ENCODE results near the gene CACNB3. TPM values are rescaled to one million over a fixed set of nuclear protein-coding genes. Genes with fewer than 3 reads are reported as not detected.

CACNB3 gene
- total RNA-seq, 1 experiment from 2014 or later = 7.0 TPM

DNA sequence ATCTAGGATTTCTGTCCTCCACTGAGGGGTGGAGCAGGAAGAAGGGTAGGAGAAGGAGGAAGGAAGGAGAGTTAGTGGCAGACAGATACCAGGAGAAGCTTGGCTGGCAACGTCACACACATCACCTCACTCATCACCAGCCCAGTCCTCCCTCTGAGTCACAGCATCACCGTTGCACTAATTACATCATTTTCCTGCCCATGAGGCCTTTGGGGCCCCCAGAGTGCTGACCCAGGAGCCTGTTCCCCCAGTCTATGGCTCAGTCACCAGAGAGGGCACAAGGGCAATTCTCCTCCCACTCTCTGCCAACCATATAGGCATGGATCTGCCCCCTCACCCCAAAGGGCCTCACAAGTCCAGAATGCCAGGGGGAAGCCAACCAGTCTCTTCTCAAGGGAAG, 42.8 kb downstream of the CACNB3 start:
- H3K27ac Mint-ChIP-seq (ENCODE audit: low read depth, unreplicated experiment) = peak overlapping the region; percentile 55
- DNase-seq (ENCODE audit: unreplicated experiment) = no peak
- peaks cover 14% of the 10 kb centered on the region for H3K4me1 Mint-ChIP-seq (ENCODE audit: insufficient read depth, unreplicated experiment)
- TF ChIP-seq, protein P1, sequence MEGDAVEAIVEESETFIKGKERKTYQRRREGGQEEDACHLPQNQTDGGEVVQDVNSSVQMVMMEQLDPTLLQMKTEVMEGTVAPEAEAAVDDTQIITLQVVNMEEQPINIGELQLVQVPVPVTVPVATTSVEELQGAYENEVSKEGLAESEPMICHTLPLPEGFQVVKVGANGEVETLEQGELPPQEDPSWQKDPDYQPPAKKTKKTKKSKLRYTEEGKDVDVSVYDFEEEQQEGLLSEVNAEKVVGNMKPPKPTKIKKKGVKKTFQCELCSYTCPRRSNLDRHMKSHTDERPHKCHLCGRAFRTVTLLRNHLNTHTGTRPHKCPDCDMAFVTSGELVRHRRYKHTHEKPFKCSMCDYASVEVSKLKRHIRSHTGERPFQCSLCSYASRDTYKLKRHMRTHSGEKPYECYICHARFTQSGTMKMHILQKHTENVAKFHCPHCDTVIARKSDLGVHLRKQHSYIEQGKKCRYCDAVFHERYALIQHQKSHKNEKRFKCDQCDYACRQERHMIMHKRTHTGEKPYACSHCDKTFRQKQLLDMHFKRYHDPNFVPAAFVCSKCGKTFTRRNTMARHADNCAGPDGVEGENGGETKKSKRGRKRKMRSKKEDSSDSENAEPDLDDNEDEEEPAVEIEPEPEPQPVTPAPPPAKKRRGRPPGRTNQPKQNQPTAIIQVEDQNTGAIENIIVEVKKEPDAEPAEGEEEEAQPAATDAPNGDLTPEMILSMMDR (IDR thresholded peaks at IDR 0.05; ENCODE audit: unreplicated experiment) = no peak
- no peaks in the 10 kb centered on the region for H3K27me3 Mint-ChIP-seq (ENCODE audit: insufficient read depth, unreplicated experiment)
- ChIA-PET CTCF (interaction anchor here (2.5 kb wide), 1 partner anchor 8 kb away, joined by 11 read pairs; no protein-coding TSS in a partner anchor), POLR2A (no interaction called here)
- H3K9me3 Mint-ChIP-seq (ENCODE audit: unreplicated experiment) = no peaks in the 10 kb centered on the region
- intact Hi-C loops (cut with micrococcal nuclease) = no loop called here
- no peaks in the 10 kb centered on the region for H3K36me3 Mint-ChIP-seq (ENCODE audit: insufficient read depth, unreplicated experiment)
- BruUV-seq (replicated peaks) = no TSS peak
- no peak overlapping the region for H3K4me3 Mint-ChIP-seq (ENCODE audit: unreplicated experiment)

DNA sequence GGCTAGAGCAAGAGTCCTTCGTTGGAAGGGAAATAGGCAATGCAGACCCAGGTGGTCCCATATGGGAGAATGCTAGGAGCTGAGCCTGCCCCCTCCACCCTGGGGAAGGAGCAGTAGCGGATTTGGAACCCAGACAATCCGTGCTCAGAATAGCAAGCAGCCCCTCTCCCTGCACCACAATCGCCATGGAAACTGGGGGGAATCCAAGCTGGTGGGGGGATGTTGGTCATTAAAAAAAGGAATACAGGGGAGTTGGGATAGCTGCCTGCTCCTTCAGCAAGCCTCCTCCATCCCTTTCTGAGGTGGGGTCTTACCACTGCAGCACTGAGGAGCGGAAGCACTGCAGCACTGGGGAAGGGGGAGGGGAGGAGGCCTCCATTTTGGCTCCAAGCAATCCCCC, 44.5 kb downstream of the CACNB3 start:
- CTCF ChIA-PET = interaction anchor here (1.1 to 2.5 kb wide), 2 partner anchors 9 to 152 kb away, joined by 3 to 11 read pairs; no protein-coding TSS in a partner anchor
- intact Hi-C loops (cut with micrococcal nuclease) = no loop called here
- POLR2A ChIA-PET = interaction anchor here (0.7 kb wide), 2 partner anchors 12 to 145 kb away, joined by 3 read pairs; no protein-coding TSS in a partner anchor
- Mint-ChIP-seq H3K9me3 (ENCODE audit: unreplicated experiment) (no peaks in the 10 kb centered on the region), H3K27me3 (ENCODE audit: insufficient read depth, unreplicated experiment) (no peaks in the 10 kb centered on the region), H3K36me3 (ENCODE audit: insufficient read depth, unreplicated experiment) (no peaks in the 10 kb centered on the region), H3K4me3 (ENCODE audit: unreplicated experiment) (no peak overlapping the region), H3K4me1 (ENCODE audit: insufficient read depth, unreplicated experiment) (peaks cover 16% of the 10 kb centered on the region), H3K27ac (ENCODE audit: low read depth, unreplicated experiment) (no peak overlapping the region)
- BruUV-seq (replicated peaks) = no TSS peak
- TF ChIP-seq, protein P1 (IDR thresholded peaks at IDR 0.05; ENCODE audit: unreplicated experiment) = no peak
- DNase-seq (ENCODE audit: unreplicated experiment) = no peak

DNA sequence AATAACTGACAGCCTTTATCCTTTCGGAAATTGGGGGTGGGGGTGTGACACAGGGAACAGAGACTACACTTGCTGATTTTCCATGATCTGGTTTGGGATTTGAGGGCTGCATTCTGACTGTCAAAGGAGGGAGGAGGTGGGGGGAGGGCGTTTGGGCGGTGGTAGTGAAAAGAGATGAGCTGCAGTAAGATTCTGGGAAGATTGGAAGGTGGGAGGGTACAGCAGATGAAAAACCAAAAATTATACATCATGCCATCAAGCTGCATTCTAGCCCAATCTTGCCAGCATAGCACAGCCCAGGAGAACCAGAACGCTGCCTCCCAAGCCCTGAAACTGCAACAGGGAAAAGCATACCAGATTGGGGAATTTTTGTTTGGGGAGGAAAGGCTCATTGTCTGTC, 45.0 kb downstream of the CACNB3 start:
- no TSS peak for BruUV-seq (replicated peaks)
- no peaks in the 10 kb centered on the region for H3K27me3 Mint-ChIP-seq (ENCODE audit: insufficient read depth, unreplicated experiment)
- ChIA-PET CTCF (interaction anchor here (2.5 to 3.1 kb wide), 2 partner anchors 10 to 27 kb away, joined by 11 to 15 read pairs; no protein-coding TSS in a partner anchor), POLR2A (no interaction called here)
- no peak overlapping the region for H3K27ac Mint-ChIP-seq (ENCODE audit: low read depth, unreplicated experiment)
- no peaks in the 10 kb centered on the region for H3K9me3 Mint-ChIP-seq (ENCODE audit: unreplicated experiment)
- DNase-seq (ENCODE audit: unreplicated experiment) = no peak
- no peaks in the 10 kb centered on the region for H3K36me3 Mint-ChIP-seq (ENCODE audit: insufficient read depth, unreplicated experiment)
- intact Hi-C loops (cut with micrococcal nuclease) = no loop called here
- peaks cover 16% of the 10 kb centered on the region for H3K4me1 Mint-ChIP-seq (ENCODE audit: insufficient read depth, unreplicated experiment)
- TF ChIP-seq, protein P1 (IDR thresholded peaks at IDR 0.05; ENCODE audit: unreplicated experiment) = no peak
- no peak overlapping the region for H3K4me3 Mint-ChIP-seq (ENCODE audit: unreplicated experiment)

DNA sequence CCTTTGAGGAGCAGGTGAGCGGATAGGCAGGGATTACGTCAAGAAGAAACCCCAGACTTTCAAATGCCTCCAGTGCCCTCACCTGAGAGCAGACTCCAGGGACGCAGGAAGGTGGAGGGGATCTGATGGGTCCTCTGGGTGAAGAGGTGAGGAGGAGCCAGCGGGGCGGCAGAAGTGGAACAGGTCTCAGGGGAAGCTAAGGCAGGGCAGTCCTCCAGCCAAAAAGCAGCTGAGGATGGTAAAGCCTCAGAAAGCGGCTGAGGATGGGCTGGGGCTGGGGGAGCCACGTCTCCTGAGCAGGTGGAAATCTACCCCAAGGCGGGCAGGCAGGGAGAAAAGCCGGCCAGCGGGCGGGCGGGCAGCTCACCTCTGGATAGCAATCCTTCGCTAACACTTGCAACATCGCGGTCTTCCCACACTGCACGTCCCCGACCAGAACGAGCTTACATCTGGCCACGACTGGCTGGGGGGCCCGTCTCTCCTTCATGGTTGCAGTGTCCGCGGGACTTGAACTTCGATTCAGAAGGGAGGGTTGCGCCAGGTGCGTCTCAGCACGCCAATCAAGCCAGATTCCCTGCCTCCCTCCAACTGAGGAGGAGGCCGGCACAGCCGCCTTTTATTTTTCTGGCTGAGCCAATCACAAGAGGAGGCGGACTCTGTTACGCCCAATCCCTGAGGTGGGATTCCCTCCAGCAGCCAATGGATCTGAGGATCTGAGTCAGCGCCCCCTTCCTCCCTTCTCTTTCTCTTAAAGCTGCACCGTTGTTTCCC, 47.2 kb downstream of the CACNB3 start, which contains the start of gene RND1:
RND1 (minus strand) TSS at position 590 of the 771 bp plus-strand sequence; CDS start at position 487, 103 bp downstream.
- Mint-ChIP-seq H3K27ac (ENCODE audit: low read depth, unreplicated experiment) (peak within 1 kb of the TSS; percentile 71), H3K4me3 (ENCODE audit: unreplicated experiment) (peak within 1 kb of the TSS; percentile 81), H3K4me1 (ENCODE audit: insufficient read depth, unreplicated experiment) (peaks cover 16% of the 10 kb centered on the region), H3K9me3 (ENCODE audit: unreplicated experiment) (no peaks in the 10 kb centered on the region), H3K27me3 (ENCODE audit: insufficient read depth, unreplicated experiment) (no peaks in the 10 kb centered on the region), H3K36me3 (ENCODE audit: insufficient read depth, unreplicated experiment) (no peaks in the 10 kb centered on the region)
- CTCF ChIA-PET = interaction anchor here (0.7 to 4.7 kb wide), 6 partner anchors 9 to 131 kb away, joined by 4 to 52 read pairs (median 5); partner anchors contain the start of gene DDX23
- POLR2A ChIA-PET = interaction anchor here (0.6 to 4.1 kb wide), 11 partner anchors 9 to 389 kb away, joined by 3 to 33 read pairs (median 4); partner anchors contain the start of genes ARF3 and DDX23
- BruUV-seq (replicated peaks) = TSS peak; percentile 75
- intact Hi-C loops (cut with micrococcal nuclease) = no loop called here
- peak; percentile 95 for DNase-seq (ENCODE audit: unreplicated experiment)
- TF ChIP-seq, protein P1 (IDR thresholded peaks at IDR 0.05; ENCODE audit: unreplicated experiment) = no peak

All from MCF 10A (cell line).